Activated CD8-positive, alpha-beta memory T cell treated with anti-CD3 and anti-CD28 coated beads, Interleukin-2, amount 50 U/mL, for 24 hours (primary cell): ENCODE results near the gene FAM200C.
"Not testable (repeated sequence)": the region's sequence is repeated elsewhere in the genome, so short reads cannot be mapped to it uniquely, and the experiment has no call there.

Experiments
- DNase-seq: peaks from one replicate; pipeline ENCODE4 v3.0.0-alpha.2; 2020; ENCODE audit errors: extremely low read depth

FAM200C gene

DNA sequence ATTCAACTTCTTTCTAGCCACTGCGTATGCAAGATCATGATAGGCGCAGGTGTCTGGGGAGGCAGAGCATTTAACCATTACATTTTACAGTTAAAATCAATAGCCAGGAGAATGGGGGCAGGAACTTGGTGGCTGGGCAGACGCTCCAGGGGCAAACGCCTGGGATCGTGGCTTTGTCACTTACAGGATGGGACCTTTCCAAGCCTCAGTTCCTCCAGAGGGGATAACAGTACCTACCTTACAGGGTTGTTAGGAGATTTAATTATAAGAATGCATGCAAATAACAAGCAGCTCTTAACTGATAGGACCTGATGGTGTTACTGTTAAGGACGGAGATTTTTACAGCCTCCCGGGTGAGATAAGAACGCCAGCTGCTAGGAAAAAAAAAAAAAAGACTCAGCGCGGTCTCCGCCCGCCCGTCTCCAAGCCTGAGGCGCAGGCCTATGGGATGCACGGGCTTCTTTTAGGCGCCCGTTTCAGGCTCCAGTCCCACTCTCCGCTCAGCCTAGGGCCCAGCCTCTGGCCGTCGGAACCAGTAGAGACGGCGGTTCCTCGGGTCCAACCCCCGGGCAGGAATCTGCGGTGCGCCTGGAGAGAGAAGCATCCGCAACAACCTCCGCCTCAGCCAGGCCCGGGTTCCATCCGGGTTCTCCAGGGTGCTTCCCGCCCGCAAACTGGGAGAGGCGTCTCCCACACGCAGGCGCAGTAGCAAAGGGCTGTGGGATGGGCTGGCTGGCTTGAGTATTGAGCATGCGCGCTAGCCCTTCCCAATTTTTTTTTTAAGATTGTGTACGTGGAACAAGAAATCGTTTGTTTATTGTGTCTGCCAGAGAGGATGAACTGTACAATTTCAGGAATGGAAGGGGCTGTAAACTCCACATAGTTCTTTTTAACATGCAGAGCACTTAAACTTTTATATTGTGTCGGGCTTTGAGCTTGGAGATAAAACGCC, at the start of gene FAM200C:
TSS of gene FAM200C (minus strand) at position 653 of the 952 bp plus-strand sequence. CDS start 4,564 bp downstream, outside the sequence.
- DNase-seq: peak; percentile 37

DNA sequence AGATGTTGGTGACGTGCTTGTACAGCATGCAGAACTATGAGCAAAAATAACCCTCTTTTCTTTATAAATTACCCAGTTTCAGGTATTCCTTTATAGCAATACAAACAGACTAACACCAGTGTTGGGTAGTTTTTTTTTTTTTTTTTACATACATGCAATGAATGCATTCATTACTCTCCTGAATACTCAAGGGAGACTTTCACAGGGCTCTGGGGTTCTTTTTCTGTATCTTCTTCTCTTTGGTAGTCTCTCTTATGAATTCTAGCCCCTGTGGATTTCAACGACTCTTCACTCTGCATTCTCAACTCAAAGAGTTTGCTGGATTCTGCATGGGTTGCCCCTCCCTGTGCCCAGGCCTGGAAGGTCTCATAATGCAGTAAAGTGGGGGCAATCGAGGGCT, 49.6 kb upstream of the FAM200C start:
- no peak for DNase-seq

DNA sequence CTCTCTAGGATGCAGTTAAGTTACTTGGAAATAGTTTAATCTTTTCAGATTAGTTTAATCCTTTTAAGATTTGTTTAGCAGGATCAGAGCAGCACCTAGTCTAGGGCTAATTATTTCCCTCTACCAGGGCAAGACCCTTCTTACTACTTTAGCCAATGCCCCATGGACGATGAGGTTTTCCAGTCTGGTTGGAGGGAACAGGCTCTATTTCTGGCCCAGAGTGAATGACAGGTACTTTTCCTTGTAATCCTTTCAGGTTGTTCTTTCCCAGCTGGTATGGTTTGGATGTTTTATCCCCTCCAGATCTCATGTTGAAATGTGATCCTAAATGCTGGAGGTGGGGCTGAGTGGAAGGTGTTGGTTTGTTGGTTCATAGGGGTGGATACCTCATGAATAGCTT, 49.0 kb upstream of the FAM200C start:
- no peak for DNase-seq

DNA sequence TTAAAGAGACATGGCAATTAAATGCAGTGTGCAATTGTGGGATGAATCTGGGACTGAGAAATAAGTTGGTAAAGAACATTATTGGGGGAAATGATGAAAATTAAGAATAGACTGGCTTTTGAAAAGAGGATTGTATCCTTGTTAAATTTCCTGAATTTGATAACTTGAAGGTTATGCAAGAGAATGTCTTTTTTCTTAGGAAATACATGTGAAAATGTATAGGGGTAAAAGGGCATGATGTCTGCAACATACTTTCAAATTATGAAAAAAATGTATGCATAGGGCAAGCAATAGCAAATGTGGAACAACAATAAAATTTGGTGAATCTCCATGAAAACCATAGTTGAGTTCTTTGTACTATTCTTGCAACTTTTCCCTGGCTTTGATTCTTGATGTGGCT, 45.9 kb upstream of the FAM200C start:
- DNase-seq: no peak

DNA sequence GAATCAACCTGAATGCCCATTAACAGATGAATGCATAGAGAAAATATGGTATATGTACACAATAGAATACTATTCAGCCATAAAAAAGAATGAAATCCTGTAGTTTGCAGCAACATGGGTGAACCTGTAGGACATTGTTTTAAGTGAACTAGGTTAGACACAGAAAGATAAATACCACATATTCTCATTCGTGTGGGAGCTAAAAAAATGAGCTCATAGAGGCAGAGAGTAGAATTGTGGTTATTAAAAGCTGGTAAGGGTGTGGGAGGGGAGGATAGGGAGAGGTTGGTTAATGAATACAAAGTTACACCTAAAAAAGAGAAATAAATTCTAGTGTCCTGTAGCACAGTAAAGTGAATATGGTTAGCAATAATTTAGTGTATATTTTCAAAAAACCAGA, 45.3 kb upstream of the FAM200C start:
- DNase-seq: no peak

DNA sequence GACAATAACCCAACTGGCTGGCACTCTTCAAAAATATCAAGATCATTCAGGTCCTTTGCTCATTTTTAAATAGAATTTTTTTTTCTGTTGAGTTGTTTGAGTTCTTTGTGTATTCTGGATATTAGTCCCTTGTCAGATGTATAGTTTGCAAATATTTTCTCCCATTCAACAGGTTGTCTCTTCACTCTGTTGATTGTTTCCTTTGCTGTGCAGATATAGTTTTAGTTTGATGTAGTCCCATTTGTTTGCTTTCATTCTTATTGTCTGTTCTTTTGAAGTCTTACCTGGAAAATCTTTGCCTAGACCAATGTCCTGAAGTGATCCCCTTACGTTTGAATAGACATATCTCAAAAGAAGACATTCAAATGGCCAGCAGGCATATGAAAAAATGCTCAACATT, 44.6 kb upstream of the FAM200C start:
- no peak for DNase-seq

DNA sequence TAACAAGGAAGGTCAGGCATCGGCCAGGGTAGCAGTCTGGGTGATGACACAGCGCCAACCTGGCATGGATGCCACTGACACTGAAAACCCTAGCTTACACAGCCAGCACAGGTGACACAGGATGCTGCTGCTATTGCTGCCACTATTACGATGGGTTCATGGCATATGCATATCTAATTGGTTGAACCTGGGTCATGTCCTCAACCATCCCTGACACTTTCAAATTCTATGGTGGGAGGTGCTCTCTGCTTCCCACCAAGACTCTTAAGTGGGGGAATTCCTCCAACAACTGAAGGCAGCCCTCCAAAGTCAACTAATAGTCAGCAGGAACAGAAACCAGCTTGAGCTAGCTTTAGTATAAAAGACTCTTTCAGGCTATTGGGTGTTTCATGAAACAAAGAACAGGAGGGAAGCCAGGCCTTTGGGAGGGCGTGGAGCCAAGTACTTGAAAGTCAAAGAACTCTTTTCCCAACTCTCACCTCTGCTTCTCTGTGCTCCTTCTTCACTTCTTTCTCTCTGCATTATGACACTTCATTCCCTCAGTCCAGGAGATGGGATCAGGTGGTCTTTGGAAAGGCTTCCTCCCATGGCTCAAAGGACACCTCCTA, 43.1 kb upstream of the FAM200C start:
- no peak for DNase-seq

DNA sequence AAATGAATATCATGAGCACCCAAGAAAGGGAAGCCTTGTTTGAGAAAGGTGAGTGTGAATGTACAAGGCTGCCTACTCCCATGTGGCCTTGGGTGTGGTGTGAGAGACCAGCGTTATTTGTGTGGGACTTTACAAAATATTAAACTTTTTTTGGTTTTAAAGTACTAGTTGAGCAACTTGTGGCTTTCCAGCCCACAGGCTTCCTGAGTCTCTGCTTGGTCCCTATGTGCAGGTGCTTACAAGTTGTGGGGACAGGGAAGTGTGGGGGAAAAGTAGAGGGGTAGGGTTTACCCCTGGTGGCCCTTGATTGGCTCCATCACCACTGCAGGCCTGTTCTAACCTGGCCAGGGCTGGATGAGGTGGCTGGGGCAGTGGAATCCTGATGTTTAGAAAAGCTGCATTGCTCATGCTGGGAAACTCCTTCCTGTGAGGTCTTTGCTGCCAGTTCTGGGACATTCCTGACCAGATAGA, 41.5 kb upstream of the FAM200C start:
- no peak for DNase-seq

DNA sequence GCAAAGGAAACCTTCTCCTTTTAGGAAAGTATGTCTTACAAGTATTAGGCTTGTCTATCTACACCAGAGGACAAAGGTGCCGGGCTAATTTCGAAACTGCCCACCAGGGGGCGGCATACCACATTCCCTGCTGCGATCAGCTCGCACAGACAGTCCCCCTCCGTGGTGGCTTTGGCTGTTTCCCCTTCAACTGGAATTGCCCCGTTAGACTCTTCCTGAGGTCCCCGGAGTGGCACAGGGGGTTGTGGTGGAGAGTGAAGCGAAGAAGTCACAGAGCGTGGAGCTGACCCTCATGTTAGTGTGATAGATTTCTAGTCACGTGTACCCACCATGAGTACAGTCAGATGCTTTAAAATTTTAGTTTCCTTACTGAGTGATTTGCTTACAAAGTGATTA, 39.3 kb upstream of the FAM200C start:
- DNase-seq: peak; percentile 82

DNA sequence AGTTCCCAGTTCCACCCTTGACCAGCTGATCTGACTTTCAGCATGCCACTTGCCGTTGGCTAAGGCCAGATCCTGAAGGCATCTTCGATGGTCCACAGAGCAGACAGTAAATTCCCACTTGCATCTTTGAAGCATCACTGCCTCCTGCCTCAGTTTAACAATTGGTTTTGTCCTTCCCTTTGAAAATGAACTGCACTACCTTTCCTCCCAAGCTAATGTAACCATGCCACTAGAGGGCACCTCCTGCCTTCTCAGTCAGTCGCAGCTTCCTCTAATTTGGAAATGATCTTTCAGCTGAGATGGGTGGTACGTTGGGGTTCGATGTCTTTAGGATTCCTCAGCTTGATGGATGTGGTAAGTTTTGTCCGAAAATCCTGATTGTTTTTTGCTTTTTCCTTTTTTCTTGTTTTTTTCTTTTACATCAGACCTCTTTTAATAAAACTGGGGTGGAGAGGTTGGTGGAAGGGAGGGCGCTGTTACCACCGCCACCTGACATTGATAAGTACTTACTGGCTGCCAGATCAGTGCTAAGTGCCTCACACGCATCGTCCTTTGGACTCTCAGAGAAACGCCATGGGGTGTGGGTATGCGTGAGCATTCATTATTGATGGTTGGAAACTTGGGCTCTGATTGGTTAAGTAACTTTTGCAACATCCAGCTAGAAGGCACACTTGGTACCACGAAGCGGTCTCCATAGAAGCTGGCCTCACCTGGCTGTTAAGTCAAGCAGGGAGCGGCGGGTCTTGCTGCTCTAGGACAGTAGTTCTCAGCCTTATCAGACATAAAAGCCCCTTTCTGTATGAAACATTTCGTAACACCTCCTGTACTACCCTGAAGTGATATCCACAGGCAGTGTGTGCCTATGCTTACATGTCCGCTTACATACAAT, 38.7 kb upstream of the FAM200C start:
- peak; percentile 19 for DNase-seq

DNA sequence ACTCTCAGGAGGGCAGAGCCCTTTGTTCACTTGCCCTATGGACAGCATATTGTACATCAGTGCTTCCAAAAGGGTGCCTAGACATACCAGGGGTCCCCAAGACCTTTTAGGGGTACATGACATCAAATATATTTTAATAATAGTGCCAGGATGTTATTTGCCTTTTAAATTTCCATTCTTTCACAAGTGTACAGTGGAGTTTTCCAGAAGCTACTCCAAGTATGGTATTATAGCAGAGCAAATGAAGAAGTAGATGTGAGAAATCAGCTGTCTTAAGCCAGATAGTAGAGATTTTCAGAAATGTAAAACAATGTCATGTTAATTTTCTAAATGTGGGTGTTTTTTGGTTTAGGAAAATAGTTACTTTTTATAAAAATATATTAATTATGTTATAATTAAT, 37.4 kb upstream of the FAM200C start:
- DNase-seq: no peak

DNA sequence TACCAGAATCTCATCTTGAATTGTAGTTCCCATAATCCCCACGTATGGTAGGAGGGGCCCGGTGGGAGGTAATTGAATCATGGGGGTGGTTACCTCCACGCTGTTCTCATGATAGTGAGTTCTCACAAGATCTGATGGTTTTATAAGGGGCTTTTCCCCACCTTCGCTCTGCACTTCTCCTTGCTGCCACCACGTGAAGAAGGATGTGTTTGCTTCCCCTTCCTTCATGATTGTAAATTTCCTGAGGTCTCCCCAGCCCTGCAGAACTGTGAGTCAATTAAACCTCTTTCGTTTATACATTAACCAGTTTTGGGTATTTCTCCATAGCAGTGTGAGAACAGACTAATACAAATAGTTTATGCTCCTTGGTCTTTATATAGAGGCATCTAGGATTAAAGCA, 36.8 kb upstream of the FAM200C start:
- not testable (repeated sequence) for DNase-seq

DNA sequence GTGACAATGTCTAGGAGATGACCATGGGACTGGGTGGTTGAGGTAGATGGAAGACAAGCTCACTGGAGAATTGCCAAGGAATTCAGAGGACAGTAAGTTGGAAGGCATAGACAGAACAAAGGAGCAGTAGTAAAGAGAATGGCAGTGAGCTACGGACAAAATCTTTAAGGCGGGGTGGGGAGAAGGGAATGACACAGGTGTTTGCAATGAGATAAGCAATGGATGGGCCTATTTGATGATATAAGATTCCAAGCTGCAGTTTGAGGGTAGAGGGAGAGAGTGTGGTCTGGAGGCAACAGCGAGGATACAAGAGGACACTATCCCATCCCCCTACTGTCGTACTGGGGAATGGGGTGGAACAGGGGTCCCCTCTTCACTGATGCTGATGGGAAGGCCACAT, 36.2 kb upstream of the FAM200C start:
- DNase-seq: no peak

DNA sequence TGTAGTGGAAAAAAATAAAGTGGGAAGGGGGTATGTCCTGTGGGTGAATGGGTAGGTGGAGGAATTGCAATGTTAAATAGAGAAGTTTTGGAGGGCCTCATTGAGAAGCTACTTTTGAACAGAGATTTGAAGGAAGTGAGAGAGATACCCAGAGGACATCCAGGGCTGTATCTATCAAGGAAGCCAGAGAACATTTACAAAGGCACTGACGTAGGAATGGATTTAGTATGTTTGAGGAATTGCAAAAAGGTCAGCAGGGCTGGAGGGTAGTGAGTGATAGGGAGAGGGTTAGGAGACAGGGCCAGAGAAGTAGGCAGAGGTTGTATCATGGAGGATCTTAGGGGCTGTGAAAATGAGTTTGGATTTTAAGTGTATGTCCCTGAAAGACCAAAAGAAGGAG, 35.7 kb upstream of the FAM200C start:
- DNase-seq: no peak

DNA sequence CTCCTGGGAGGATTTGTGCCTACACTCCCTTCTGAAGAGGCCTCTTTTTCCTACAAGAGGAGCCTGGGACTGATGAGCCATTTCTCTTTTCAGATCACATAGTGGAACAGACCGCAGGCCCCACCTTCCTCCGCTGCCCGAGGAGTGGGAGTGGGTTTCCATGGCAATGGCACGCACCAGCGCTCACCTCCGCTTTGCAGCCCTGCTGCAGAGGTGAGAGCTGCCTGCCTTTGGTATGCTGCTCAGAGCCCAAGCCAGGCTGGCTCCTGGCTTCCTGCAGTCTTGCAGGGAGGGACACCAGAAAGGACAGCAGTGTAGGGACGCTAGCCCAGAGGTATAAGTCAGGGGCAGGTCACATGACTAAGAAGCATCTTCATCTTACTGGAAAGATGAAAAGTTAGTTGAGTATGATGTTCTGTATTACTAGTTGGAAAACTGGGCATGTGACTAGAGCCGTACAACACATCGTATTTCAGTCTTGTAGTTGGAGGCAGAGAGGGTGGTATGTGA, 34.2 kb upstream of the FAM200C start:
- no peak for DNase-seq

DNA sequence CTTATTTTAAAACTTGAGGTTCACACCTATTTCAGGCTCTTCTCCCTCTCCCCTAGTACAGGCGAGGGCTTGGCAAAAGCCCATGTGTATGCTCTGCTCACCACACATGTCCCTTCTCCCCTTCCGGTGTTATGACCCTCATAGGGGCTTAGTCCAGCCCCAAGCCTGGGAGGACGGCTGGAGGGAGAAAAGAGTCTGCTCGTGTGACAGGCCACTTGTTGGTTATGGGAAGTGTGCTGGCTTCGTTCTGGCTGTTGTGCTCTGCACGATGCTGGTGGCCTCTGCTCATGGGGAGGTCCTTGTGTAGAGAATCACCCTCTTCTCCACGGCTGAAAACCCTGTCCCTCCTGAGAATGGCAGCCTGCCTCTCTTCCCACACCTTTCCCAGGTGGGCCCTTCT, 32.9 kb upstream of the FAM200C start:
- no peak for DNase-seq

DNA sequence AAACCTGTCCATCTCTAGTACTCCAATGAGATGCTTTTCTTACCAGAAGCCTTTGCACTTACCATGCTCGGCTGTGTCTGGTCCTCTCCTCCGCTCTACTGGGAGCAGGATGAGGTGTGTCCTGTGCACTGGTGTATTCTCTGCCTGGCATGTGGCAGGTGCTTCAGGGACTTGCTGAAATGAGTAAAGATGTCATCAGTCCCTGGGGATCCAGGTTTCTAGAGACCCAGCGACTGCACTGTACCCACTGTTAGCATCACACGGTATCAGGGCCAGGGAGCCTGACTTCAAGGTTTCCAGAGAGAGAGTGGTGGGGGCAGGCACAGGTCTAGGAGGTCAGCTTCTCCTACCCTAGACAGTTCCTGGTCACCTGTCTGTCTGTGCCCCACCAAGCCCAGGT, 32.3 kb upstream of the FAM200C start:
- no peak for DNase-seq

DNA sequence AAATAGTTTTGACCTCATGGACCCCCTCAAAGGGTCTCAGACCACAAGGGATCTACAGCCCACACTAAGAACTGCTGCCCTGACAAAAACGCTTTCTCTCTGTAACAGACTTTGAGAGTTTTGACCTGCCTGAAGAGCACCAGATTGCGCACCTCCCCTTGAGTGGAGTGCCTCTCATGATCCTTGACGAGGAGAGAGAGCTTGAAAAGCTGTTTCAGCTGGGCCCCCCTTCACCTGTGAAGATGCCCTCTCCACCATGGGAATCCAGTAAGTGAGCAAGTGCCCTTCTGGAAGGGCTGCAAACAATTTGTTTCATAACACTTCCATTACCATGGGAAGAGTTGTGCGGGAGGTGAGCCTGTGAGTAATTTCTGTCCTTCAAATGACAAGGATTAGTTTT, 27.8 kb upstream of the FAM200C start:
- no peak for DNase-seq

DNA sequence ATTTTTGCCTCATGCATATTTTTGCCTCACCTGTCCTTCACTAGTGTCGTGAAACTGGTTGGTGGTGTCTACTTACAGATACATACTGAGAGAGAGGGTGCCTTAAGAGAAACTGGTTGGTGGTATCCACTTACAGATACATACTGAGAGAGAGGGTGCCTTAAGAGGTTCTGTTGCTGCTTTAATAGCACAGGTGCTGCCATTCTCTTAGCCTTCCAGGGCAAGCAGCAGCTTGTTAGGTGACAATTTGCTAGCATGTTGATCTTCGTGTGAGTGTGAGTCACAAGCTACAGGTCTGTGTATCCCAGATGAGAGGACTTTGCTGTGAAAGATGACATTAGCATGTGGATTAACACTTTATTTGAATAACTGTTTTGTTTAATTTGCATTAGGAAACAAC, 23.2 kb upstream of the FAM200C start:
- DNase-seq: no peak

DNA sequence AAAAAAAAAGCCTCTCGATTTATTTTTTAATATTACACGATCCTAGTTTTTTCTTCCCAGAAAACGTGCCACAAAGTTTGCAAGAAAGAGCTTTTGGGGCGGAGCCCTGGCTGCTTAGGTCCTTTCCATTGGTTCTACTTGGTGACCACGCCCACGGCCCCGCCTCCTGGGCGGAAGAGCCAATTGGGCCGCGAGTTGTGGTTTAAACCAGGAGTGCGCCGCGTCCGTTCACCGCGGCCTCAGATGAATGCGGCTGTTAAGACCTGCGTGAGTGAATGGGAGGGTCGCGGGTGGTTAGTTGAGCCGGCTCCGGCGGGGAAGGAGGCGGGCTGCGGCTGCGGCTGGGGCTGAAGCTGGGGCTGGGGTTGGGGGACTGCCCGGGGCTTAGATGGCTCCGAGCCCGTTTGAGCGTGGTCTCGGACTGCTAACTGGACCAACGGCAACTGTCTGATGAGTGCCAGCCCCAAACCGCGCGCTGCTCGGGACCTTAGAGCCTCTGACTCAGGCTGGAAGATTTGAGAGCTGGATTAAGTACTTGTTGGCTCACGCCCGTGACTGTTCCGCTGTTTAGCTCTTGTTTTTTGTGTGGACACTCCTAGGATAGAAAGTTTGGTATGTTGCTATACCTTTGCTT, 21.9 kb upstream of the FAM200C start, which contains the start of gene PTTG1:
TSS of gene PTTG1 (plus strand) at position 231 of the 634 bp plus-strand sequence. CDS start 458 bp downstream, outside the sequence.
- DNase-seq: peak; percentile 71

DNA sequence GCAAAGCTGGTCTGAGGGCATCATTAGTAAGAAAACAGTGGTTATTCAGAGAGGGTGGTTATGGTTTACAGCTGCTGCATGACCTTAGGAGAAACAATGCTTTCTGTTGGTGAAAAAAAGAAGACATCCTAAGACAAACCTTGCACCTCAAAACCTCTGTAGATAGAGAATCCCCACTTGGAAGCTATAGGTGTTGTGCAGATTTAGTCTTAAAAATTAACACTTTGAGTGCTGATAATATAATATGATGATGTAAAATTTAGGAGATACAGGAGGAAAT, 20.4 kb upstream of the FAM200C start:
- DNase-seq: no peak
